HG02610 (cell line): ENCODE results near the gene SPG7.
A peak's percentile ranks its signal among the peaks of the same experiment; 100 is the strongest.

Source experiments
- ATAC-seq: cut with Tn5 transposase; IDR thresholded peaks from one replicate; pipeline ENCODE4 v1.9.1; 2021; ENCODE audit warnings: mild to moderate bottlenecking, moderate library complexity; ENCODE audit not compliant: unreplicated experiment

The SPG7 gene

DNA sequence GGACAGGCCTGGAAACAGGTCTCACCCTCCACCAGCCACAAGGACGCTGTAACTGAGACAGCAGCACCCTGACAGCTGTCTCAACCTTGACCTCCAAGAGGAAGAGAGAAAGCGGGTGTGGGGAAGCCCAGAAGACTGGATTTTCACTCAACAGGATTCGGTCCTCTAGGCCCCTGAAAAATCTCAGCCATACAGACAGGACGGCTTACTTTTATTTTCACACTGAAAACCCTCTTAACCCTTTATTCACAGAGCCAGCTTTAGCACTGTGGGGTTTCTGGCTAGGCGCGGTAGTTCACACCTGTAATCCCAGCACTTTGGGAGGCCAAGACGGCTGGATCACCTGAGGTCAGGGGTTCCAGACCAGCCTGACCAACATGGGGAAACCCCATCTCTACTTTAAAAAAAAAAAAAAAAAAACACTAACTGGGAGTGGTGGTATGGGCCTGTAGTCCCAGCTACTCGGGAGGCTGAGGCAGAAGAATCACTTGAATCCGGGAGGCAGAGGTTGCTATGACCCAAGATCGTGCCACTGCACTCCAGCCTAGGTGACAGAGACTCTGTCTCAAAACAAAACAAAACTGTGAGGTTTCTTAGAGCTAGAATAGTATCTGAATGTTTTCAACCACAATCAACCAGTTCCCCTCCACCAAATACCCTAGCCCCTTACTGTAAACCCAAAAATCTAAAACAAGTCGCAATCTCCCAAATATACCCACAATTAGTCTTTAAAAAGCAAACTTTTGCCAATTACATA lies 23.1 kb upstream of the SPG7 start:
- ATAC-seq: peak; percentile 42

DNA sequence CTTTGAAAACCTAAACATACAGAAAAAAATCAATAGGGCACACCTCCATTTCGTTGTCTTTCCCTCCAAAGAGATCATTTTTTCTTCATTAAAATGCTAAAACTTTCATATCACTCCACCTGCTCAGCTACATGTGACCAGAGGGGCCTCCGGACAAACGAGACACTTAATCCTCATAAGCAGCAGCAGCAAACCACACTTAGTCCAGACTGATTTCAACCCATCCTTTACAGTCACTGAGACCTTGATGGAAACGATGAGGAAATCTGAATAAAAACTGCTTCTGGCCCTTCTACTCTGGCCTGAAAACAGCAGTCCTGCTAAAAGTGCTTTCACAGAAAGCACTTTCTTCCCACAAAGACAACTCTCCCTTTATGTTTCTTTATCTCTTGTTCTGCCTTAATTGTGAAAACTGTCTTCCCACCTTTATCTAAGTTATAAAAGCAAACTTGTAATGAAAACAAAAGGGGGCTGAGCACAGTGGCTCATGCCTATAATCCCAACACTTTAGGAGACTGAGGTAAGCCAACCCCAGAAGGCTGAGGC lies 22.4 kb upstream of the SPG7 start:
- no peak for ATAC-seq

DNA sequence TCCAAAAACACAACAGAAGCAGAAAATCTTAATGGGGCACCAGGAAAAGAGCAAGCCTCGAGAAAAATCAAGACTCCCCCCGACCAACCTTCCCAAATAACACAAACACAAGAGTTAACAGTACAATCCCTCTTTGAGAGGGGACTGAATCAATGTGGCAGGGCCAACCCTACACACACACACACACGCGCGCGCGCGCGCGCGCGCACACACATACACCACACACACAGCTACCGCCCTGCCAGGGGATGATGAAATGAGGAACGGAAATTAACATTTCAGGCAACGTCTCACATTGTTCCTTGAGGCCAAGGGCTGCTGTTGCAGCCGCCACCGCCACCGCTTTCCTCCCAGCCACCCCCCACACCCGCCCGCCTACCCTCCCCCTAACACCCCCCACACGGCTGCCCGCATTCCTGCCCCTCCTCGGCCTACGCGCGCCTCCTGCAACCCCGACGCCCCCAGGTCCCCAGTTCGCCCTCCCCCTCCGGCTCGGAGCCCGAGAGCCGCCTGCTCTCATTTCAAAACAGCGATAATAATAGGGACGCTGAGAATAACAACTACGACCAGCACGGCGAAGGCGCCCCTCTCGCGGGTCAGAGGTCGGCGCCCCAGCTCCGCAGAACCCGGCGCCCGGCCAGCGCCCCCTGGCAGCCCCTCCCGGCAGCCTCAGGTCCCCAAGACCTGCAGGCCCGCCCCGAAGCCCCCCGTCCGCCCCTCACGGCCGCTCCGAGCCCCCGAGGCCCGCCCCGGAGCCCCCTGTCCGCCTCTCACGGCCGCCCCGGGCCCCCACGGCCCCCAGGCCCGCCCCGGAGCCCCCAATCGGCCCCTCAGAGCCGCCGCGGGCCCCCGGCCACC lies 18.9 kb upstream of the SPG7 start:
- ATAC-seq: no peak

DNA sequence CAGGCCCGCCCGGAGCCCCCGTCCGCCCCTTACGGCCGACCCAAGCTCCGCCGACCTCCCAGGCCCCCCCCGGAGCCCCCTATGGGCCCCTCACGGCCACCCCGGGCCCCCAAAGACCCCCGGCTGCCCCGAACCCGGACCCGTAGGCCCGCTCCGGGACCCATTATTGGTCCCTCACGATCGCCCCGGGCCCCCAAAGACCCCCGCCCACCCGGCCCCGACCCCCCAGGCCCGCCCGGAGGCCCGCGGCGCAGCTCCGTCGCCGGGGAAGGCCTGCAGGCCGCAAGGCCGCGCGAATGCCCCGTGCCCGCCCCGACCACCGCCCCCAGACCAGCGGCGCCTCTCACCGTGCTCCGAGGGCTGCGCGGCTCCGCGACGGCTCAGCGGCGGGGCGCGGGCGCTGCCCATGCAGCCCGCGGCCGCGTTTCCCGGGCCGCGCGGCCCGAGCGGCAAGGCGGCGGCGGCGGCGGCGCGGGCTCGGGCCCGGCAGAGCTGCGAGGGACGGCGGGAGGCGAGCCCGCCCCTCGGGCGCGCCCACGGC lies 18.2 kb upstream of the SPG7 start:
- no peak for ATAC-seq

DNA sequence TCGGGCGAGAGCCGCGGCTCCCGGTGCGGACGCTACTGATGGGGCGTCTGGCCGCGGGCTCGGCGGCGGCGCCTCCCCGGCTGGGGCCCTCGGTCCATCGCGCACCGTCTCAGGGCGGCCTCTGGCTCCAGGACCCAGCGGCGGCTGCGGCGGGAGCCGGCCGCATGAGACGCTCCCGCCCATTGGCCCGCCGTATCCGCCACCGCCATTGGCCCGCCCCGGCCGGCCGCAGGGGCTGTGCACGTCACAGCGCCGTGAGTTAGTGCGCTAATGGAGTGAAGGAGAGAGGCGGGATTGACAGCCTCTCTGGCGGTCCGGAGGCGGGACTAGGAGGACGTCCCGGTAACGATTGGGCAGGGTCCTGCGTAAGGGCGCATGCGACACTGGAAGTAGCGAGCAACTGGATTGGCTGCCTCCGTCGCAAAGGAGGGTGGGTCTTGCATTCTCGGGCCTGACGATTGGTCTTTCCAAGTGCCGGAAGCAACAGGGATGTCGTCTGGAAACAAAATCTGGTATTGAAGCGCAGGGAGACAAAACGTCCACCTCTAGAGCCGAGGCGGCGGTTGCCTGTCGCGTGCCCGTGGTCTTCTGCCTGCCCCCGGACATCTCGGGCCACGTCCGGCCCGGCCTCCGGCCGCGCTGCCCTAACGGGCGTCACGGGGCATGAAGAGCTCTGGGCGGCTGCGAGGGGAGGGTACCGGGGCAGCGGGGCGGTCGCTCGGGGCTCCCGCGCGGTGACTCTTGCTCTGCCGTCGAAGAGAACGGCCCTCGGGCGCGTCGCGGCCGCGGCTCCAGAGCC lies 17.6 kb upstream of the SPG7 start, which contains the start of gene ANKRD11:
ANKRD11 (minus strand) TSS at position 123 of the 799 bp plus-strand sequence. CDS start 173,542 bp downstream, outside the sequence.
- peak; percentile 85 for ATAC-seq

DNA sequence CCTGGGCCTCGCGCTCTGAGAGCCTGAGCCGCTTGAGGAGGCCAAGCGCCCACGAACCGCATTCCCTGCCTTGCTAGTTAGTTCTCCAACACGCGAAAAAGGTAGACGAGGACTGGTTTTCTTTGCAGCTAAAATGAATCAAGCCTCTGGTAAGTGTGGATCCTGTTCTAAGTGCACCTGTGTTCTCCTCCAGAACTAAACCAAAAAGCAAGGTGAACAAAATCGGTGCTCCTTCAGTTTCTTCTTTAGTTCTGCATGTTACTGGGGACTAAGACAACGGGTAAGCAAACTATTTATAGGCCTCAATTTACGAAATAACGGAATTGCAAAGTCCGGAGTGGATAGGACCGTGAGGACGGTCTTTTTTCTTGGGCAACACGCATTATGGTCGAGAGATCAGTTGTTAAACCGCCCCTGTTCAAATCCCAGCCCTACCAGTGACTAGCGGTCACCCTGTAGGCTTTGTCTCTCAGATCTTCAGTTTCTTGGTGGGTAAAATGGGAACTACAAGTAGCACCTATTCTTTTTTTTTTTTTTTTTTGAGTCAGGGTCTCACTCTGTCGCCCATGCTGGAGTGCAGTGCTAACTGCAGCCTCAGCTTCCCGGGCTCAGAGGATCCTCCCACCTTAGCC lies 16.8 kb upstream of the SPG7 start:
- no peak for ATAC-seq

DNA sequence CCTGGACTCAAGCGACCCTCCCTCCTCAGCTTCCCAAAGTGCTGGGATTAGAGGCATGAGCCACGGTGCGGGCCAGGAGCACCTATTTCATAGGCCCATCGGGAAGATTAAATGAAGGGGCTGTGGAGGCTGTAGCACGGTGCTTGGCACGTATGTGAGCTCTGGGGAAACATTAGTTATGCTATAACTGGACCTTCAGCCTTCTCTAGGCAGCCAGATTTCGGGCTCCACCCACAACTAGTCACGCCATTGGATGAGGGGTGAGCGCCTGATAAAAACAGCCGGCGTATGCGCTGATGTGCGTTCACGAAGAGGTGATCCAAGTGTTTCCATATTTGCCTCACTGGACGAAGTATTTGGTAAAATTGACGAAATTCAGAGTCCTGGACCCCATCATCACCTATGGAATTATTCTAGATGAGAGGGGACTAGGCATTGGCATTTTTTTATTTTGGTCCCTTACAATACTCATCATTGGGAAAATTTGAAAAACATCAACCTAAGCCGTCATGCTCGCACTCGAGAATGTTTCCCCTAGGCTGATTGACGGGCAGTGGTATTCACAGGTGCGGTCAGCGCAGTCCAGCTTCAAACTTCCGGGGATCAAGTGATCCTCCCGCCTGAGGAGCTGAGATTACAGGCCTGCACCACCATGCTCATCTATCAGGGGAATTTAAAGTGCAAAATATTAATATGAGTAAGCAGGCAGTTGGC lies 16.1 kb upstream of the SPG7 start:
- no peak for ATAC-seq

DNA sequence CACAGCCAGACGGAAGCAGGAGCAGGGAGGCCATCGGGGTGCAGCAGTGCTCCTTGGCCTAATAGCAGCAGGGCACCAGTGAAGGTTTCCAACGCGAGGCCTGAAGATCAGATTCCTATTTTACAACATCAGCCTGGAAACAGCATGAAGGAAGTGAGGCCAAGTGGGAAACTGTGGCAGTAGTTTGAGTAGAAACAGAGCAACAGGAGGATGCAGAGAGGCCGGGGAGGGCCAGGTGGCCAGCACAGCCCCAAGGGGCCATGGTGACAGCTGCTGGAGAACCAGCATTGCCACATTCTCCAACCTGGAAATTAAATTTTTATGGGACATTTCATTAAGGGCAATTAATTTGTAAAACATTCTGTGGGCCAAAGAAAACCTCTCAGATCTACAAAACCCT lies 14.4 kb upstream of the SPG7 start:
- ATAC-seq: no peak

DNA sequence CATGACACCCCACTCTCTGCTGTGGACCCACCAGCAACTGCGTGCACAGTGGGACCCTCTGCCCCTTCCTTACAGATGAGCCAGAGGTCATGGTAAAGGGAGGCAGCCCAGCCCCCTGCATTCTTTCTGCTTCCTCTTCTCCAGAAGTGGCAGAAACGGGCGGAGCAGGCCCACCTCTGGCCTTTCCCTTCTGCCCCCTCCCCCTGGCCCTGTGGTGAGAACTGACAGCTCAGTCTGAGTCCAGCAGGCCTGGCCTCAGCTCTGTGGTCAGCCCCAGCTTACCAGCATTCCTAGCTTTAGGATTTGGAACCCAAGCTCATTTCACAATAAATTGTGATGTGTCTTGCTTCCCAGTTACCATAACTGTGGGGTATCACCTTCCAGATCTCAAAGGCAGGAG lies 13.1 kb upstream of the SPG7 start:
- no peak for ATAC-seq

DNA sequence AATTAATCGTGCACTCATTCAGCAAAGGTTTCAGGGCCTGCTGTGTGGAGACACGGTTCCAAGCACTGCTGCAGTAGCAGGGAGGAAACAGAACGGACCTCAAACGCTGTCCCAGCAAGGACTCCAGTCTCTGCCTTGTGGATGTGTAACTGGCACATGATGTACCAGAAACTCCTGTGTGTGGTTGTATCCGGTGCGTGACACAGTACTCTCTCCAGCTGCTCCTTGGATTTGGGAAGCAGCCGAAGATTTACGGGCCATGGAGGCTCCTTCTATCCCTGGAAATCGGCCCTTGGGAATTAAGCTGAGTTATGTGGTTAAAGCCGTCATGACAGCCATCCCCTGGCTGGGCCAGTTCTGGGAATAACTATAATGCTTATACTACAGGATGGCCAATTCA lies 9.4 kb upstream of the SPG7 start:
- no peak for ATAC-seq

DNA sequence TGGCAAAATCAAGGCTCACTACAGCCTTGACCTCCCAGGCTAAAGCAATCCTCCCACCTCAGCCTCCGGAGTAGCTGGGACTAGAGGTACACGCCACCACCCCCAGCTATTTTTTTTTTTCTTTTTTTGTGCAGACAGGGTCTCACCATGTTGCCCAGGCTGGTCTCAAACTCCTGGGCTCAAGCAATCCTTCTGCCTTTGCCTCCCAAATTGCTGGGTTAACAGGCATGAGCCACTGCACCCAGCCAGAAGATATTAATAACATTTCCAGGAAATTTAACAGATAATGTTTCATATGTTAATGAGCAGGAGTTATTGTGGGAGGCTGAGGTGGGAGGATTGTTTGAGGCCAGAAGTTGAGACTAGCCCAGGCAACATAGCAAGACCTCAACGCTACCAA lies 8.4 kb upstream of the SPG7 start:
- no peak for ATAC-seq

DNA sequence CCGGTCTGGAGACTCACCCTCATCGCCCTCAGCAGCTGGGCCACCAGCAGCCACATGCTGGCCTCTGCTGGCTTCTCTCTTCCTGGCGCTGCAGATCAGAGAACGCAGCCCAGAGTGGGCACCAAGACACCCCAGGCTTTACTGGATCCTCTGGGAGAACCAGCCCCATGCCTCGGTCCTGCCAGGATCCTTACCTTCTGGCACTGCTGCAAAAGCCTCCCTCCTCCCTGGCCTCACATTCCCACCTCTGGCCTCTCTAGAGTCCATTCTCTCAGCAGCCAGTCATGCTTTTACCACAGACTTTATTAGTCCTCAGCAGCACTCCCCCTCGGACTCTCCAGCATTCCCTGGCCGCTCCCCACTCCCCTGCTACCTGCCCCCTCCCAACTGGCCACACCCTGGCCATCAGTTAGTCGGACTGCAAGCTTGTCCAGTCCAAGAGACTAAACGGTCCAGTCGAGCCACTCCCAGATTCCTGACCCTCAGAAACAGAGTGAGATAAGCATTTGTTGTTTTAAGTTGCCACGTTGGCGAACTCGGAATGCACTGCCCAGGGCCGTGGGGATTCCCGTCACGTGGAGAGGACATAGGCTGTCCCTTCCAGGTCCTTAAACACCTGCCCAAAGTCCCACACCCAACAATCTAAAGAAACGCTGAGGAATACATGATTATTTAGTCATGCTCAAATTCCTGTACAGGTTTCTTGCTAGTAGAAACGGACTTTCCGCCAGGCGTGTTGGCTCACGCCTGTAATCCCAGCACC lies 5.9 kb upstream of the SPG7 start:
- no peak for ATAC-seq

DNA sequence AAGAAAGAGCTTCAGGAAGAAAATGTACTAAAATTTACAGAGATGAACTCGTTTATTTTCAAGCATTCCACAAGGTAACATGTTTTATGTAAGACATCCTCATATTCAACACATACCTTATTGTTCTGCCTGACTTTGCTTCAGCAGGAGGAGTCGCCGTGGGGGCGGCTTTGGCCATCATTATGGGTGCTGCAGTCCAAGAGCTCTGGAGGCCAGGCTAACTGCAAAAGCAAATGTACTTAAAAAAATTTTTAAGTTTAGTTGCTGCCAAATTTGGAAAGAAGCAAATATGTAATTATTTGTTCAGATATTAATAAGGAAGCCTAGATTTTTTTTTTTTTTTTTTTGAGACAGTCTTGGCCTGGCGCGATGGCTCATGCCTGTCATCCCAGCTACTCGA lies 4.1 kb upstream of the SPG7 start:
- ATAC-seq: no peak

DNA sequence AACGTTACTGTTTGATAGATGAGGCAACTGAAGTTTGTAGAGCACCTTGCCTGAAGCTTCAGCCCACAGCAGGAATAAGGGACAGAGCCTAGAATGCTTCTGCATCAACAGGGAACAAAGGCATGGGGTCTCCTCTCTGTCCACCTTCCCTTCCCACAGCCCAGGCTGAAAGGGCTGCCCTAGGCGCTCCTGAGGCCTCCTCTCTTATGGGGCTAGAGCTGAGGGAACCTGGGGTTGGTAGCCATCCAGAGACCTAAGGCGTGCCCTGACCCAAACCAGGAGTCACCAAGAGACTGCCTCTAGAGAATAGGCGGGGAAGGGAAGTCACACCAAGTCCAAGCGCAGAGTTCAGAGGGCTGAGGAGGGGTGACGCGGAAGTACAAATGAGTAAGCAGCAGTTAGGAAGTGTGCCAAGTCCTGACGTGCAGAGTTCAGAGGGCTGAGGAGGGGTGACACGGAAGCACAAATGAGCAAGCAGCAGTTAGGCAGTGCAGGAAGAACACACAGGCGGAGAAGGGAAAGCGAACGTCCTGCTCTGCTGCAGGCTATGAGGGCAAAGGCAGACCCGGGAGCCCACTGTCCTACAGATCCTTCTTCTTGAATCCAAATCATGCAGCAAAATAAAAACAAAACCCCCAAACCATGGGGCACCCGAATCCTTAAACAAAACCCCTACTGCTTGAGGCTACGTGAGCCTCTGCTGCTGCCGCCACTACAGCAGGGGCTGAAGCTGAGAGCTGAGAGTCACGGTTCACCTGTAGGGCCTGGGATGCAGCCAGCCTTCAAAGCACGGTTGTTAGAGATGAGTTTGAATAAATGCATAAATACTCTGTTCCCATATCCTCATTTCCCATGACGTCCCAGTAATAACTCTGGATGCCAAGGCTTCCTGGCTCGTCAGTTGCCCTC lies 2.7 kb upstream of the SPG7 start:
- peak; percentile 41 for ATAC-seq

DNA sequence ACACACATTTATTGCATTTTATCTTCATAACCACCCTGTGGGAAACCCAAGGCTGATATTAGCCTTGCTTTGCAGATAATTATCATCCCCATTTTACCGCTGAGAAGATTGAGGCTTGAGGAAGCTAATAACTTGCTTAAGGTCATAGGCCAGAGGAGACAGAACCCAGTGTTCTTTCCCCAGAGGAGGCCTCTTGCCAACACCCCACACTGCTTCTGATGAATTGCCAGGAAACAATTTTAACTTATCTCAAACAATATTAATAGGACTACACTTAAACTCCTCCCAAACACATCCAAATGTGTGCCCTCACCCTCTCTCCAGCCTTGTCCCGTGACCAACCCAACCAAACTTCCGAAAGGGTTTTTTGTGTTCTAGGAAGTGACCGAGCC lies 2.1 kb upstream of the SPG7 start:
- no peak for ATAC-seq

DNA sequence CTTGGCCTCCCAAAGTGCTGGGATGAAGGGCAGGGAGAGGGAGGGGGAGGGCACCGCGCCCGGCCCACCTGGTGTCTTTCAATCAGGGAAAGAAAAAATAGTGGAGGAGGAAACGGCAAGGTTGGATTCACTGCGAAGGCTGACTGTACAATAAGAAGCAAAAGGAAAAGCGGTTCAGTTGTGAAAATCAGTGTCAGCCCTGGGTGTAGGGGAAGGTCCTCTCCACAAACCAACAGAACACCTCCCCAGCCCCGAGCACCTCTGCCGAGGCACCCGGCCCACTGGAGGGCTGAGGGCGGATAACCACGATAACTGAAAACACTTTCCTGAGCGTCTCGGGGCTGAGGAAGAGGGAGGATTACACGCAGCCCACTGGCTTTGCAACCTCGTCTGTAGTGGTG lies 1.4 kb upstream of the SPG7 start:
- no peak for ATAC-seq

DNA sequence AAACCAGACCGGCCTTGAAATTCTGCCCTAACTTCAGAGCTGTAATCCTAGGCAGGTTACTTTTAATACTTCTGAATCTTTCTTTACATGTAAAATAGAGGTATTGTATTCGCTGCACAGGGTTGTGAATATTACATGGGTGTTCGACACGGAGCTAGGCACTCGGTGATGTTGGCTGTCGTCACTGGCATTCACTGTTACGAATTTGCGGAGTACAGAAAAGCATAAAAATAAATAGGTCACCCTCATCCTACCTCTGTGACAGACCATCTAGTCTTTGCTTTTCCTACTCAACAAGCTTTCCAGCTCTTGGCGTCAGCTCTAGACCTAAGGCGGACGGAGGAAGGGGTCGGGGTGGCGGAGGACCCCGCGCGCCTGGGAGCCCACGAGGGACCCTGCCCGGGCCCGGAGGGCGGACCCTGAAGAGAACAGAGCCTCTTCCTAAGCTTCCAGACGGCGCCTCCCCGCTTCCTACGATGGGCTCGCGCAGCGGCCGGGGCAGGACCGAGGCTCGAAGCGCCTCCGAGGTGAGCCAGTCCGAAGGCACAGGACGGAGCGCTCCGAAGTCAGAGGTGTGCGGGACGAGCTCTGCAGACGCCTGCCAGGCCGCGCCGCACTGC lies 879 bp upstream of the SPG7 start:
- no peak for ATAC-seq

DNA sequence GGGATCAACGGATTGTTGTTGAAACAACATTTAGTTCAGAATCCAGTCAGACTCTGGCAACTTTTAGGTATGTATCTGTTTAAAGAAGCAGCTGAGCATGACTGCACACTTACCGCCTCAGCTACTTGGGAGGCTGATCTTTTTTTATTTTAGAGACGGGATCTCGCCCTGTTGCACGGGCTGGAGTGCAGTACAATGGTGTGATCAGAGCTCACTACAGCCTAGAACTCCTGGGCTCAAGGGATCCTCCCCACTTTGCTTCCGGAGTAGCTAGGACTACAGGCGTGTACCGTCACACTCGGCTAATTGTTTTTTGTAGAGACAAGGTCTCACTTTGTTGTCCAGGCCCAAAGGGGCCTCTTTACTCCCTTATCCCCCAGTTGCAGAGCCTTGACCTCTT lies 2.3 kb downstream of the SPG7 start:
- no peak for ATAC-seq
